IMR-90 (cell line): ENCODE data around the gene CTAGE1. TPM values are rescaled to one million over a fixed set of nuclear protein-coding genes. Genes with fewer than 3 reads are reported as not detected.

Experiments
- ATAC-seq: fragments of 200-7000 bp; cut with Tn5 transposase; 2 replicates; pipeline ENCODE4 v1.9.1; 2020; ENCODE audit warnings: low read depth, mild to moderate bottlenecking, moderate library complexity
- BruUV-seq: library from RNA; stranded (reverse); fragments of 400-500 nt; replicated peaks from 2 replicates; lab custom pipeline; 2021; lab: Mats Ljungman, UMichigan
- CTCF ChIA-PET: fragments of 300-600 bp; formaldehyde crosslinking; extraction: SDS; loops from one replicate; lab custom pipeline; 2021; ENCODE audit warnings: antibody characterized with exemption; lab: Yijun Ruan, JAX
- POLR2A ChIA-PET: fragments of 300-600 bp; sonication (Branson Sonifier 250); formaldehyde crosslinking; loops from one replicate; lab custom pipeline; 2022; ENCODE audit warnings: antibody characterized with exemption; ENCODE audit not compliant: unreplicated experiment; lab: Charles Lee
- DNase-seq: peaks from one replicate; pipeline ENCODE4 v3.0.0; 2013
- H2AFZ ChIP-seq: replicated peaks from 2 replicates; pipeline ENCODE3; 2013; ENCODE audit warnings: low read length, mild to moderate bottlenecking; ENCODE audit not compliant: poor library complexity
- H2AK5ac ChIP-seq: 2 replicates; pipeline ENCODE4 v1.6.1; 2013; ENCODE audit warnings: low read depth, low read length, inconsistent platforms
- H2AK9ac ChIP-seq: replicated peaks from 2 replicates; pipeline ENCODE3; 2013; ENCODE audit warnings: mild to moderate bottlenecking, low read depth, low read length, moderate library complexity; ENCODE audit not compliant: poor library complexity
- H2BK120ac ChIP-seq: 2 replicates; pipeline ENCODE4 v1.6.1; 2013; ENCODE audit warnings: low read depth, low read length, inconsistent platforms
- H2BK15ac ChIP-seq: 3 replicates; pipeline ENCODE4 v1.6.1; 2013; ENCODE audit warnings: low read depth, low read length, inconsistent platforms
- H2BK20ac ChIP-seq: 2 replicates; pipeline ENCODE4 v1.6.1; 2013; ENCODE audit warnings: low read depth, mild to moderate bottlenecking, inconsistent platforms, low read length, moderate library complexity
- H2BK5ac ChIP-seq: 2 replicates; pipeline ENCODE4 v1.6.1; 2013; ENCODE audit warnings: mild to moderate bottlenecking, low read depth, low read length, inconsistent platforms; ENCODE audit not compliant: poor library complexity, severe bottlenecking
- H3K14ac ChIP-seq: replicated peaks from 2 replicates; pipeline ENCODE4 v1.6.1; 2013; ENCODE audit warnings: low read depth, low read length, inconsistent platforms
- H3K18ac ChIP-seq: 2 replicates; pipeline ENCODE4 v1.6.1; 2013; ENCODE audit warnings: low read depth, low read length, control low read depth
- H3K23ac ChIP-seq: 2 replicates; pipeline ENCODE4 v1.6.1; 2013; ENCODE audit warnings: low read depth, low read length, inconsistent platforms
- H3K27ac ChIP-seq: 2 replicates; pipeline ENCODE4 v1.5.1; 2013; ENCODE audit warnings: mild to moderate bottlenecking, control low read depth, low read length; ENCODE audit not compliant: insufficient read depth
- H3K27me3 ChIP-seq: 2 replicates; pipeline ENCODE4 v1.6.1; 2013; ENCODE audit warnings: low read length; ENCODE audit not compliant: control insufficient read depth, insufficient read depth
- H3K36me3 ChIP-seq: 2 replicates; pipeline ENCODE4 v1.6.1; 2013; ENCODE audit warnings: low read length, mixed read lengths; ENCODE audit not compliant: control insufficient read depth, insufficient read depth
- H3K4ac ChIP-seq: 2 replicates; pipeline ENCODE4 v1.6.1; 2013; ENCODE audit warnings: low read depth, low read length, inconsistent platforms
- H3K4me1 ChIP-seq: 2 replicates; pipeline ENCODE4 v1.6.1; 2013; ENCODE audit warnings: low read length, mixed read lengths; ENCODE audit not compliant: control insufficient read depth, insufficient read depth
- H3K4me2 ChIP-seq: 2 replicates; pipeline ENCODE4 v1.6.1; 2013; ENCODE audit warnings: low read depth, mild to moderate bottlenecking, control low read depth, low read length, moderate library complexity
- H3K4me3 ChIP-seq: 2 replicates; pipeline ENCODE4 v1.5.1; 2013; ENCODE audit warnings: low read depth, mild to moderate bottlenecking, control low read depth, low read length, moderate library complexity; ENCODE audit not compliant: insufficient read depth
- H3K56ac ChIP-seq: 2 replicates; pipeline ENCODE4 v1.6.1; 2013; ENCODE audit warnings: low read length, inconsistent platforms; ENCODE audit not compliant: insufficient read depth; ENCODE audit errors: extremely low read depth
- H3K79me1 ChIP-seq, 2 experiments: 2 replicates each; pipeline ENCODE4 v1.6.1; 2013; ENCODE audit warnings: low read length in 2 of 2, inconsistent platforms in 1 of 2, low read depth in 1 of 2
- H3K9ac ChIP-seq: 2 replicates; pipeline ENCODE4 v1.6.1; 2013; ENCODE audit warnings: low read depth, low read length, control low read depth
- H3K9me1 ChIP-seq: 2 replicates; pipeline ENCODE4 v1.6.1; 2013; ENCODE audit warnings: low read length, inconsistent platforms; ENCODE audit not compliant: insufficient read depth
- H3K9me3 ChIP-seq: 2 replicates; pipeline ENCODE4 v1.6.1; 2013; ENCODE audit warnings: low read length; ENCODE audit not compliant: control insufficient read depth, insufficient read depth
- H4K20me1 ChIP-seq: 2 replicates; pipeline ENCODE4 v1.6.1; 2013; ENCODE audit warnings: low read length, inconsistent platforms; ENCODE audit not compliant: insufficient read depth
- H4K5ac ChIP-seq: 2 replicates; pipeline ENCODE4 v1.6.1; 2013; ENCODE audit warnings: mild to moderate bottlenecking, low read depth, low read length, control low read depth
- H4K8ac ChIP-seq, 2 experiments: 2 replicates each; pipeline ENCODE4 v1.6.1; 2013; ENCODE audit warnings: low read depth in 2 of 2, low read length in 2 of 2, control low read depth in 1 of 2, inconsistent platforms in 1 of 2
- H4K91ac ChIP-seq: 2 replicates; pipeline ENCODE4 v1.6.1; 2013; ENCODE audit warnings: low read depth, low read length, inconsistent platforms; ENCODE audit not compliant: insufficient read depth
- SMC3 ChIP-seq: fragments of 150-350 bp; IDR thresholded peaks from 2 replicates; pipeline ENCODE4 v1.6.1; 2016; ENCODE audit warnings: low read depth, mild to moderate bottlenecking, antibody characterized with exemption, low read length, moderate library complexity
- dilution Hi-C: fragments of 300-500 bp; cut with HindIII; formaldehyde crosslinking; loops from one replicate; pipeline ENCODE4 v1.14.3; 2018; ENCODE audit warnings: low sequenced_read_pairs; ENCODE audit not compliant: unreplicated experiment
- in situ Hi-C: fragments of 300-500 bp; cut with MboI; formaldehyde crosslinking; loops from 3 replicates; pipeline ENCODE4 v1.14.3; 2019; ENCODE audit warnings: low sequenced_read_pairs, inconsistent platforms, mixed read lengths
- intact Hi-C: fragments of 100-400 bp; cut with micrococcal nuclease; formaldehyde crosslinking; loops from 2 replicates; pipeline ENCODE4 v1.10.0; 2022
- polyA plus RNA-seq, 3 experiments: library from polyadenylated mRNA; depleted of rRNA; stranded (reverse); fragments of >200 nt; gene quantifications; 2 replicates each; pipeline ENCODE4 v1.2.3, GENCODE V29; 2012; ENCODE audit warnings: low replicate concordance in 1 of 3
- total RNA-seq: library from RNA; depleted of rRNA; stranded (reverse); fragments of >200 nt; gene quantifications from 2 replicates; pipeline ENCODE4 v1.2.3, GENCODE V29; 2012
- TF ChIP-seq, protein P1 (sequence below): fragments of 150-350 bp; IDR thresholded peaks from 2 replicates; pipeline ENCODE4 v1.6.1; 2017; ENCODE audit warnings: mild to moderate bottlenecking, antibody characterized with exemption, low read length, low read depth

Gene CTAGE1
- total and polyA plus RNA-seq, 2 of the 4 experiments (the other 2 are of a cell fraction), result 0.09 TPM; not detected in 1

DNA sequence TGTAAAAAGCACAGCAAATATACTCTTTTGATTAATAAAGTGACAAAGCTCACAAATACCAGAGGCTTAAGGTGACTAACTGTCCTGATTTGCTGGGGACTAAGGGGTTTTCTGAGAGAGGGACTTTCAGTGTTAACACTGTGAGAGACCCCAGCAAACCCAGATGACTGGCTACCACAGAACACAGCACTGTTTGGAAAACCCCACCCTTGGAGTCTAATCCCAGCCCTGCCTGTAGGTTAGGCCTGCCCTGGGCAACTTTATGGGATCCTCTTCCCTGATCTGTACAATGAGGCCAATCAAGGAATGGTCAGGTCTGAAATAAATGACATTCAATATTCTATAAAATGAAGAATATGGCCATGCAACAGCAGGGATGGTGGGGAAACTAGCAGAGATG, 30.5 kb upstream of the CTAGE1 start:
- dilution Hi-C loops, result no loop called here
- no TSS peak for BruUV-seq

More for the DNA sequence above, 30.5 kb upstream of the CTAGE1 start:
- no peak overlapping the region for H4K91ac ChIP-seq
- no peak overlapping the region for H3K4ac ChIP-seq
- no peaks in the 10 kb centered on the region; the same call in 1 of the 2 replicates for H3K9me3 ChIP-seq
- intact Hi-C loops, result no loop called here
- H2BK15ac ChIP-seq, result no peak overlapping the region
- TF ChIP-seq, protein P1, sequence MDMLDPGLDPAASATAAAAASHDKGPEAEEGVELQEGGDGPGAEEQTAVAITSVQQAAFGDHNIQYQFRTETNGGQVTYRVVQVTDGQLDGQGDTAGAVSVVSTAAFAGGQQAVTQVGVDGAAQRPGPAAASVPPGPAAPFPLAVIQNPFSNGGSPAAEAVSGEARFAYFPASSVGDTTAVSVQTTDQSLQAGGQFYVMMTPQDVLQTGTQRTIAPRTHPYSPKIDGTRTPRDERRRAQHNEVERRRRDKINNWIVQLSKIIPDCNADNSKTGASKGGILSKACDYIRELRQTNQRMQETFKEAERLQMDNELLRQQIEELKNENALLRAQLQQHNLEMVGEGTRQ, result no peak
- TF ChIP-seq SMC3, result no peak
- peaks cover 1% of the 10 kb centered on the region; the same call in 1 of the 2 replicates for H3K27me3 ChIP-seq
- no peak overlapping the region for H2AK9ac ChIP-seq
- peak overlapping the region; percentile 14; the same call in 1 of the 2 replicates for H3K27ac ChIP-seq
- peak overlapping the region; percentile 14; the same call in 1 of the 2 replicates for H2BK20ac ChIP-seq
- H3K4me1 ChIP-seq, result peaks cover 5% of the 10 kb centered on the region
- peak overlapping the region; percentile 1 for H2BK5ac ChIP-seq
- H3K4me2 ChIP-seq, result no peak overlapping the region
- no peaks in the 10 kb centered on the region for H3K79me1 ChIP-seq
- H3K23ac ChIP-seq, result no peak overlapping the region
- no peak overlapping the region for H3K14ac ChIP-seq
- DNase-seq (no peak), ATAC-seq (peak; percentile 42; the same call in 1 of the 2 replicates)
- in situ Hi-C loops, result no loop called here
- no peak overlapping the region for H3K4me3 ChIP-seq
- no peaks in the 10 kb centered on the region for H4K20me1 ChIP-seq
- no peaks in the 10 kb centered on the region for H3K36me3 ChIP-seq
- H3K56ac ChIP-seq, result no peak overlapping the region
- H2BK120ac ChIP-seq, result no peak overlapping the region
- no peak overlapping the region for H4K5ac ChIP-seq
- no peak overlapping the region for H4K8ac ChIP-seq
- no peak overlapping the region for H2AFZ ChIP-seq
- ChIA-PET CTCF (interaction anchor here (0.6 kb wide), 1 partner anchor 400 kb away, joined by 3 read pairs; no protein-coding TSS in a partner anchor), POLR2A (no interaction called here)
- H3K9me1 ChIP-seq, result no peaks in the 10 kb centered on the region
- H3K18ac ChIP-seq, result no peak overlapping the region
- no peak overlapping the region for H2AK5ac ChIP-seq
- H3K9ac ChIP-seq, result no peak overlapping the region
